WI38 (cell line): ENCODE measurements around the gene SCIMP.
"Not testable (repeated sequence)": the region's sequence is repeated elsewhere in the genome, so short reads cannot be mapped to it uniquely, and the experiment has no call there.

ENCODE experiments used
- H3K4me3 ChIP-seq: 2 replicates; pipeline ENCODE4 v1.5.1; 2011; ENCODE audit warnings: low read depth, mild to moderate bottlenecking, control low read depth, low read length
- TF ChIP-seq, protein P1 (sequence below): IDR thresholded peaks from 2 replicates; pipeline ENCODE4 v1.5.1; 2012; ENCODE audit warnings: low read depth, mild to moderate bottlenecking, control low read depth, low read length

Gene SCIMP

GRCh38 chr17:5182597-5183409 lies 51.9 kb downstream of the SCIMP start:
- H3K4me3 ChIP-seq: no peak overlapping the region
- TF ChIP-seq, protein P1, sequence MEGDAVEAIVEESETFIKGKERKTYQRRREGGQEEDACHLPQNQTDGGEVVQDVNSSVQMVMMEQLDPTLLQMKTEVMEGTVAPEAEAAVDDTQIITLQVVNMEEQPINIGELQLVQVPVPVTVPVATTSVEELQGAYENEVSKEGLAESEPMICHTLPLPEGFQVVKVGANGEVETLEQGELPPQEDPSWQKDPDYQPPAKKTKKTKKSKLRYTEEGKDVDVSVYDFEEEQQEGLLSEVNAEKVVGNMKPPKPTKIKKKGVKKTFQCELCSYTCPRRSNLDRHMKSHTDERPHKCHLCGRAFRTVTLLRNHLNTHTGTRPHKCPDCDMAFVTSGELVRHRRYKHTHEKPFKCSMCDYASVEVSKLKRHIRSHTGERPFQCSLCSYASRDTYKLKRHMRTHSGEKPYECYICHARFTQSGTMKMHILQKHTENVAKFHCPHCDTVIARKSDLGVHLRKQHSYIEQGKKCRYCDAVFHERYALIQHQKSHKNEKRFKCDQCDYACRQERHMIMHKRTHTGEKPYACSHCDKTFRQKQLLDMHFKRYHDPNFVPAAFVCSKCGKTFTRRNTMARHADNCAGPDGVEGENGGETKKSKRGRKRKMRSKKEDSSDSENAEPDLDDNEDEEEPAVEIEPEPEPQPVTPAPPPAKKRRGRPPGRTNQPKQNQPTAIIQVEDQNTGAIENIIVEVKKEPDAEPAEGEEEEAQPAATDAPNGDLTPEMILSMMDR: no peak

DNA sequence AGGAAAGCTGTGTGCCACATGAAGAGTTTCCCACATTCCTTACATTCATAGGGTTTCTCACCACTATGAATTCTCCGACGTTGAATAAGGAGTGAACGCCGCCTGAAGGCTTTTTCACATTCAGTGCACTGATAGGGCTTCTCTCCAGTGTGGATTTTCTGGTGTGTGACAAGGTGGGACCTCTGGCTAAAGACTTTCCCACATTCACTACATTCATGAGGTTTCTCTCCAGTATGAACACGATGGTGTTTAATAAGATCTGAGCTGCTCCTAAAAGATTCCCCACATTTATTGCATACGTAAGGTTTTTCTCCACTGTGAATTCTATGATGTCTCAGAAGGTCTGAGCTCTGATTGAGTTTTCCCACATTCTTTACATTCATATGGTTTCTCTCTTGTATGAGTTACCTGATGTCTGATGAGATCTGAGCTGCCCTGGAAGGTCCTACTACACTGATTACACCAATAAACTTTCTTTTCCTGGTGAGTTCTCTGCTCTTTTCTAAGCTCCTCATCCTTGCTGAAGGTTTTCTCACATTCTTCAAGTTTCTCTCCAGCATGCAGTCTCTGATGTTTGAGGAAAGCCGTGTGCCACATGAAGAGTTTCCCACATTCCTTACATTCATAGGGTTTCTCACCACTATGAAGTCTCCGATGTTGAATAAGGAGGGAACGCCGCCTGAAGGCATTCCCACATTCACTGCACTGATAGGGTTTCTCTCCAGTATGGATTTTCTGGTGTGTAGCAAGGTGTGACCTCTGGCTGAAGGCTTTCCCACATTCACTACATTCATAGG lies 53.0 kb downstream of the SCIMP start:
- no peak overlapping the region for H3K4me3 ChIP-seq
- TF ChIP-seq, protein P1: no peak

DNA sequence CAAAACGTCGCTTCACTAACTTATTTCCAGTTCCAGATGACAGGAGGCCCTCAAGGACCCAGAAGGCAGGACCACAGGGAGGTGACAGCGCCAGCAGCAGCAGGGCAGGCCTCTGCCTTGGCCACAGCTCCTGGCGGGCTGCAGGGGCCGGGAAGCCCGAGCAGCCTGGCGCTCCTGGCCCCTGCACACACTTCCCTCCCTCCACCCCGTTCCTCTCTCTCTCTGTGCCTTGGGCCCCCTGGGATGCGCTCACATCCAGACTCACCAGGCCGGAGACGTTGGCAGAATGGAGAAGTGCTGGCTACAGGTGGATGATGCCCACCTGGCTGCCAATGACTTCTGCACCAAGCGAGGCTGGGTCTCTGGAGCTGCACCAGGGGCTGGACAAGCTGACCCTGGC lies 55.7 kb downstream of the SCIMP start:
- H3K4me3 ChIP-seq: no peak overlapping the region
- TF ChIP-seq, protein P1: no peak

- H3K4me3 ChIP-seq: not testable (repeated sequence)
Observed at GRCh38 chr17:5175027-5175426, 59.6 kb downstream of the SCIMP start.

DNA sequence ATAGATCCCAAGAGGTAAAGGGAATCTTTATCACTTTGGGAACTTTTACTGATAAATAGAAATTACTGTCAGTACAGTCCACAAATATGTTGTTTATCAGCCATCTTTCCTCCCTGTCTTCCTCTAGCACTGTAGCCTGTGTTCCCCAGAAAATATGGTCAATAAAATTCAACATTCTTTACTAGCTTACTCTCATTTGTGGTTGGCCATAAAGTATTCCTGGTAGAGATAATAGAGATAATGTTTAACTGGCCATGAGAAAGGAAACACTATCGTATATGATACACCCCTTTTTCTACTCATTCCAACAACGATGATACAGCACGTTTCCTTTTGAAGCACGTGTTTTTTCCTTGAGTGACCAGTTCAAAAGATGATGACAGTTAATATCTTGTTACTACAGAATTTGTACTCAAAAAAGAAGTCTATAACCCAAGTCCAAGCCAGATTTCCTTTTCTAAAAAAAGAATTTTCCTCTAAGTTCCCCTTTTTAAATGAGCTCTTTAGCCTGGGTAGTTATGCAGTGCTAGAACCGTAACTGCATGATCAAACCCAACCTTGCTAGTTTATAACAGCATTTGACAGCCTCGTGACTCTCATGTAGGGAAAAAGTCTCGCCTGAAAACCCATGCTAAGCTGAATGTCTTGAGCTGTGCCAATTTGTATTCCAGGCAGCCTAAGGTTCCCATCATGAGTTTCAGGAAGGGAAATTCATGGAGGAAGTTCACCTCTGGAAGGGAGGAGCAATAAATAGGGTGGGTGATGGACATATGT lies 68.7 kb downstream of the SCIMP start:
- H3K4me3 ChIP-seq: not testable (repeated sequence)

- no peak overlapping the region for H3K4me3 ChIP-seq
- TF ChIP-seq, protein P1: no peak
Observed at GRCh38 chr17:5164436-5164835, 70.2 kb downstream of the SCIMP start.

- H3K4me3 ChIP-seq: not testable (repeated sequence)
Observed at GRCh38 chr17:5161793-5162192, 72.9 kb downstream of the SCIMP start.

DNA sequence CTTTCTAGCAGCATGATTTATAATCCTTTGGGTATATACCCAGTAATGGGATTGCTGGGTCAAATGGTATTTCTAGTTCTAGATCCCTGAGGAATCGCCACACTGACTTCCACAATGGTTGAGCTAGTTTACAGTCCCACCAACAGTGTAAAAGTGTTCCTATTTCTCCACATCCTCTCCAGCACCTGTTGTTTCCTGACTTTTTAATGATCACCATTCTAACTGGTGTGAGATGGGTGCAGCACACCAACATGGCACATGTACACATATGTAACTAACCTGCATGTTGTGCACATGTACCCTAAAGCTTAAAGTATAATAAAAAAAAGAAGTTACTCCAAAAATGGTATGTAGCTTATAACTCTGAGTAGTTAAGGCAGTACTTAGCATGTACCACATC lies 74.0 kb downstream of the SCIMP start:
- H3K4me3 ChIP-seq: not testable (repeated sequence)
